ENCODE measurements around the gene OR6P1. TPM values are rescaled to one million over a fixed set of nuclear protein-coding genes. Genes with fewer than 3 reads are reported as not detected.

OR6P1 gene
- total RNA-seq = not detected
- long read RNA-seq = 0 reads

- intact Hi-C loops (cut with micrococcal nuclease) = no loop called here
- ATAC-seq (no peak), DNase-seq (no peak)
Measured at GRCh38 chr1:158570480-158570879, at the start of gene OR6P1. Gene OR6P1, minus strand, starts transcription at chr1:158570580. Its CDS starts 6,976 bp downstream, at chr1:158563604.

GRCh38 chr1:158613764-158614163, 43.4 kb upstream of the OR6P1 start:
- intact Hi-C loops (cut with micrococcal nuclease) = no loop called here
- ATAC-seq = no peak

GRCh38 chr1:158611916-158612315, 41.5 kb upstream of the OR6P1 start:
- ATAC-seq (no peak), DNase-seq (no peak)
- intact Hi-C loops (cut with micrococcal nuclease) = no loop called here

More at GRCh38 chr1:158613764-158614163, 43.4 kb upstream of the OR6P1 start:
- no peak for DNase-seq

GRCh38 chr1:158607296-158607695, 36.9 kb upstream of the OR6P1 start:
- no peak for ATAC-seq
- intact Hi-C loops (cut with micrococcal nuclease) = no loop called here
- no peak for DNase-seq

- intact Hi-C loops (cut with micrococcal nuclease) = no loop called here
Measured at GRCh38 chr1:158604968-158605367, 34.6 kb upstream of the OR6P1 start, which contains the start of gene OR10Z1. Gene OR10Z1, plus strand, starts transcription at chr1:158605268. Its CDS starts 1,171 bp downstream, at chr1:158606439.

GRCh38 chr1:158600735-158601134, 30.4 kb upstream of the OR6P1 start:
- intact Hi-C loops (cut with micrococcal nuclease) = no loop called here
- DNase-seq (no peak), ATAC-seq (no peak)

More at GRCh38 chr1:158604968-158605367, 34.6 kb upstream of the OR6P1 start, which contains the start of gene OR10Z1:
- DNase-seq (no peak), ATAC-seq (no peak)

- intact Hi-C loops (cut with micrococcal nuclease) = no loop called here
- no peak for ATAC-seq
- no peak for DNase-seq
Measured at GRCh38 chr1:158586942-158587341, 16.6 kb upstream of the OR6P1 start.

GRCh38 chr1:158583962-158584361, 13.6 kb upstream of the OR6P1 start:
- intact Hi-C loops (cut with micrococcal nuclease) = no loop called here
- no peak for DNase-seq
- no peak for ATAC-seq

- DNase-seq (no peak), ATAC-seq (no peak)
- intact Hi-C loops (cut with micrococcal nuclease) = no loop called here
Measured at GRCh38 chr1:158579733-158580132, 9.4 kb upstream of the OR6P1 start, which contains the start of gene OR10X1. Gene OR10X1, minus strand, starts transcription at chr1:158579899. Its CDS starts 0 bp downstream, at chr1:158579899.

- DNase-seq = no peak
- intact Hi-C loops (cut with micrococcal nuclease) = no loop called here
- ATAC-seq = no peak
Measured at GRCh38 chr1:158577561-158577960, 7.2 kb upstream of the OR6P1 start.

- intact Hi-C loops (cut with micrococcal nuclease) = no loop called here
- ATAC-seq (no peak), DNase-seq (no peak)
Measured at GRCh38 chr1:158572226-158572625, 1.8 kb upstream of the OR6P1 start.

- ATAC-seq (no peak), DNase-seq (no peak)
- intact Hi-C loops (cut with micrococcal nuclease) = no loop called here
Measured at GRCh38 chr1:158564608-158565007, 5.8 kb downstream of the OR6P1 start.

GRCh38 chr1:158563853-158564252, 6.5 kb downstream of the OR6P1 start:
- ATAC-seq (no peak), DNase-seq (no peak)
- intact Hi-C loops (cut with micrococcal nuclease) = no loop called here

GRCh38 chr1:158559696-158560095, 10.7 kb downstream of the OR6P1 start:
- DNase-seq (no peak), ATAC-seq (no peak)
- intact Hi-C loops (cut with micrococcal nuclease) = no loop called here

- ATAC-seq (peak; percentile 56), DNase-seq (no peak)
- intact Hi-C loops (cut with micrococcal nuclease) = no loop called here
Measured at GRCh38 chr1:158554352-158554751, 16.0 kb downstream of the OR6P1 start, which contains the start of gene OR6Y1. Gene OR6Y1, minus strand, starts transcription at chr1:158554405. Its CDS starts 6,300 bp downstream, at chr1:158548105.

- intact Hi-C loops (cut with micrococcal nuclease) = no loop called here
- peak; percentile 23 for ATAC-seq
- no peak for DNase-seq
Measured at GRCh38 chr1:158552296-158552695, 18.1 kb downstream of the OR6P1 start.

- DNase-seq (no peak), ATAC-seq (no peak)
- intact Hi-C loops (cut with micrococcal nuclease) = no loop called here
Measured at GRCh38 chr1:158547533-158547932, 22.8 kb downstream of the OR6P1 start.

- DNase-seq = no peak
- no peak for ATAC-seq
Measured at GRCh38 chr1:158537609-158538008, 32.8 kb downstream of the OR6P1 start.

GRCh38 chr1:158534496-158534895, 35.9 kb downstream of the OR6P1 start:
- ATAC-seq = no peak
- no peak for DNase-seq
- intact Hi-C loops (cut with micrococcal nuclease) = no loop called here

More at GRCh38 chr1:158537609-158538008, 32.8 kb downstream of the OR6P1 start:
- intact Hi-C loops (cut with micrococcal nuclease) = no loop called here

GRCh38 chr1:158527190-158527815, 43.1 kb downstream of the OR6P1 start:
- intact Hi-C loops (cut with micrococcal nuclease) = no loop called here
- ATAC-seq (no peak), DNase-seq (no peak)

GRCh38 chr1:158521666-158522058, 48.7 kb downstream of the OR6P1 start:
- no peak for ATAC-seq
- DNase-seq = no peak
- intact Hi-C loops (cut with micrococcal nuclease) = no loop called here
